Neuron (in vitro differentiated cells): ENCODE data around the gene CHIT1.

Experiments used
- H2AFZ ChIP-seq: one replicate; pipeline ENCODE4 v1.6.1; 2013; ENCODE audit warnings: low read depth, mild to moderate bottlenecking, inconsistent platforms, low read length, moderate library complexity
- H3K27me3 ChIP-seq: one replicate; pipeline ENCODE4 v1.6.1; 2013; ENCODE audit warnings: low read length; ENCODE audit not compliant: insufficient read depth
- H3K36me3 ChIP-seq: one replicate; pipeline ENCODE4 v1.6.1; 2013; ENCODE audit warnings: low read length; ENCODE audit not compliant: insufficient read depth
- H3K4me1 ChIP-seq: one replicate; pipeline ENCODE4 v1.6.1; 2013; ENCODE audit warnings: low read length; ENCODE audit not compliant: insufficient read depth
- H3K4me3 ChIP-seq: 2 replicates; pipeline ENCODE4 v1.5.1; 2013; ENCODE audit warnings: mild to moderate bottlenecking, low read length, moderate library complexity
- H3K9me3 ChIP-seq: one replicate; pipeline ENCODE4 v1.6.1; 2013; ENCODE audit warnings: low read length

The CHIT1 gene

DNA sequence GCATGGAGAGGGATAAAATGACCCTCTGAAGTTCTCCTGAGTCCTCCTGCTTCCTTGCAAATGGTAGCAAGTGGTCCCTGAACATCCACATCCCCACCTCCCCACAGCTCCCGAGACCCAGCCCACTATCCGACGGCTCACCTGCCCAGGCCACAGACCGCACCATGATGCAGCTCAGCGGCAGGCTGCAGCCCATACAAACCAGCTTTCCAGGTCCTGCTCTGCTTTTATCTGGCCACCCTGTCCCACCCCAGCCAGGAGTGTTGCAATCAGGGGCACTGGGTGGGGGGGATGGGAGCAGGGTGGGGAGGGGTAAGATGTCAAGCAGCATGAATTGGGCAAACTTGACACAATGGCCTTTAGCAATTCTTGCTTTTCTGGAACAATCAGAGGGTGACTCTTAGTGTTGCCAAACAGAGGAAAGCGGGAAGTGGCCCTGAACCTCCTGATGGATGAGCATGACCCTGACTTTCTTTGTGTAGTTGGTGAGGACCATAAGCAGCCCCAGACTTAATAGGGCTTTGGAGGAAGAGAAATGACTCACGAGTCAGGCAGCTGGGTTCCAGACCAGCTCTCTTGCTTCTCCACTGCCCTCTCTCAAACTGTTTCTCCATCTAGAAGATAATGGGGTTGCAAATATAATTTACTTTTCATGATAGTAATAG is at the start of gene CHIT1:
TSS of gene CHIT1 (minus strand) at position 203 of the 665 bp plus-strand sequence. CDS start at position 166, 37 bp downstream.
- H3K4me1 ChIP-seq, result no peaks in the 10 kb centered on the region
- peaks cover 32% of the 10 kb centered on the region for H3K27me3 ChIP-seq
- H2AFZ ChIP-seq, result no peak within 1 kb of the TSS
- no peak within 1 kb of the TSS for H3K4me3 ChIP-seq
- H3K36me3 ChIP-seq, result no peaks in the 10 kb centered on the region
- no peaks in the 10 kb centered on the region for H3K9me3 ChIP-seq

DNA sequence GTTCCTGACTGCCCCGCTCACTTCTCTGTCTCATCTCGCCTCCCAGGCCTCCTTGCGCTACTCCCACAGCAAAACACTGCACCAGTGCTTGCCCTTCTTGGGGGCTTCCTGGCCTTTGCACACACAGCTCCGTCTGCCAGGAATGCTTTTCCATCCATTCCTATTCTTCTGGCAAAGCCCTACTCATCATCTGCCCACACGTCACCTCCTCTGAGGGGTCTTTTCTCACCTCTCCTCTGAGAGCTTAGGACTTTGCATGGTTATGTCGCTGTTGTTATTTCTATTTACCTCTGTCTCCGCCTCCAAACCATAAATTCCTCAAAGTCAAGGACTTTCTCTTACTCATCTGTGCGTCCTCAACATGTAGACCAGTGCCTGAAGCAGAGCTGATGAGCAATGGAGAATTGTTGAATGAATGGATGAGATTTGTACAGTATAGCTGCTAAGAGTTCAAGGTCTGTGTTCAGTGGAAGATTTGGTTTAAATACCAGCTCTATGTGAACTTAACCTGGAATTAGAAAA is 49.5 kb upstream of the CHIT1 start:
- H3K9me3 ChIP-seq, result no peaks in the 10 kb centered on the region
- H3K4me1 ChIP-seq, result peaks cover 19% of the 10 kb centered on the region
- peak overlapping the region; percentile 37 for H3K4me3 ChIP-seq
- no peaks in the 10 kb centered on the region for H3K36me3 ChIP-seq
- peak overlapping the region; percentile 64 for H2AFZ ChIP-seq
- H3K27me3 ChIP-seq, result peaks cover 5% of the 10 kb centered on the region

DNA sequence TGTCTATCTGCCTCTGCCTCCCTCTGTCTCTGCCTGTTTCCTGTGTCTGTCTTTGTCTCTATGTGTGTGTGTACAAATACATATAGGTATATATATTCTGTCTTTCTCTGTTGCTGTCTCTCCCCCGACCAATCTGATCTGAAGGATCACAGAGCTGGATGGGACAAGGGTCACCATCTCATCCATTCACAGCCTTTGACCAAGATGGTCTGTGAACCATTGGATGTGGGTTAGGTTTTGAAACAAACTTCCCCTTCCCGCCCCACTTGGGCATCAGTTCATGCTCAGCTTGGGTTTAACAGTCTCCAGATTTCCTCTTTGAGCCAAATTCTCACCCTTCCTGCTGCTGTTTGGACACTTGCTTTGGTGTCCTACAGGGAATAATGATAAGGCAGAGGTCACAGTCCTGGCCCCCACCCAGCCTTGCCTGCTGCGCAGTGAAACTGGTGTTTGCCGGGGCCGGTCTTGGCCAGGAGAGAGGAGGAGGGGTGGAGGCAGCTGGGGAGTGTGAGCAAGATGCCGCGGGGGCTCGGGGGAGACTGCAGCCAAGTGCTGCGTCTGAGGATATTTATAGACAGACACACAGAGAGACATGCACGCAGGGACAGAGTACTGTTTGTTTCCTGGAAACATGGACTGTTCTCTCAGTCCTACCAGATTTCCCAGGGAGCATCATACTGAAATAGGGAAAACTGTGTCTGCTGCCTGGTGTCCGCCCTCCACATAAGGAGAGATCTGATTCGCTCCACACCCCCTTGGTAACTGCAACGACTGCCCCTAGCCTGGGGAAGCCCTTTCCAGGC is 48.8 kb upstream of the CHIT1 start:
- H3K4me3 ChIP-seq, result peak overlapping the region; percentile 37

DNA sequence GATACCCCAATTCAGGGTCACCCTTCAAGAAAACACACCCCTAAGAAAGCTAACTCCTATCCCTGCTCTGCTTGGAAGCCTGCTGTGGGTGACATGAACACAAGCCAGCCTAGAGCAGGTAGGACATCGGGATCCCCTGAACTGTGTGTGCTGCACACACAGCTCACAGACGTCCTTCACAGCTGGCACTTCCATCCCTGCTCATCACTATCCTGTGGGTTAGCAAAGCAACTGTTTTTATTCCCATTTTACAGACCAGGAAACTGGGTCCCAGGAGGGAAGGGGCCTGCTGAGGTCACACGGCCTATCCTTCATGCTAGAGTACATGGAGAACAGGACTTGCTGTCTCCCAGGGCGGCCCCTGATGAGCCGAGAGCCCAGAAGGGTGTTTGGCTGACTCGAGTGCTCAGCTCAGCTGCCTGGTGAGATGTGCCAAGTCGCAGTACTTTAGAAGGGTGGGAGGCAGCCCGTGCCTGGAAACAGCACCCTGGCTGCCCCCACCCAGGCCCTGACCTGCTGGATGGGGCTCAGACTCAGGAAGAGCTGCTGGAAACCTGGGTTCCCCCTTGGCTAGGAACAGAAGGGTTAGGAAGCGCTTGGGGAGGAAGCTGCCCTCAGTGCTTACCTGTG is 47.6 kb upstream of the CHIT1 start:
- Histone ChIP-seq H3K9me3 (no peaks in the 10 kb centered on the region), H2AFZ (no peak overlapping the region), H3K27me3 (peaks cover 2% of the 10 kb centered on the region), H3K4me3 (no peak overlapping the region), H3K4me1 (peaks cover 27% of the 10 kb centered on the region), H3K36me3 (no peaks in the 10 kb centered on the region)

More for the DNA sequence above, 48.8 kb upstream of the CHIT1 start:
- Histone ChIP-seq H2AFZ (peak overlapping the region; percentile 64), H3K4me1 (peaks cover 26% of the 10 kb centered on the region), H3K27me3 (peaks cover 5% of the 10 kb centered on the region), H3K9me3 (no peaks in the 10 kb centered on the region), H3K36me3 (no peaks in the 10 kb centered on the region)

DNA sequence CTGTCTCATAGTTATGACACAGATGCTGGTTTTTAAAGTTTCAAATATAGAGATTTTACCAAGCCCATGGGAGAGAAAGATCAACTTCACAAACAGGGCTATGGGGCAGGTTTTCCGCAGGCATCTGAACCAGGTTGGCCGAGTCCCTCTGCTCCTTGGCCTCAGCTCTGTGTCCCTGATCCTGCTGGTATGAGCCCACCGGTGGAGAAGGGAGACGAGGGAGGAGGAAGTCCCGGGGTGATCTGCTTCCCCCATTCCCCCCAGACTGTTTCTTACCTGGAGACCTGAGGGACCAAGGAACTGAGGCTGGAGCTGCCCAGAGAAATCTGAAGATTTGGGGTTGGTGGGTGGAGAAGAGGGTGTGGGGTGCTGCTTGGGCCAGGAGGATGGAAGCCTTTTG is 46.9 kb upstream of the CHIT1 start:
- no peak overlapping the region for H2AFZ ChIP-seq
- H3K4me1 ChIP-seq, result peaks cover 27% of the 10 kb centered on the region
- H3K36me3 ChIP-seq, result no peaks in the 10 kb centered on the region
- no peaks in the 10 kb centered on the region for H3K9me3 ChIP-seq
- no peak overlapping the region for H3K4me3 ChIP-seq
- no peaks in the 10 kb centered on the region for H3K27me3 ChIP-seq

DNA sequence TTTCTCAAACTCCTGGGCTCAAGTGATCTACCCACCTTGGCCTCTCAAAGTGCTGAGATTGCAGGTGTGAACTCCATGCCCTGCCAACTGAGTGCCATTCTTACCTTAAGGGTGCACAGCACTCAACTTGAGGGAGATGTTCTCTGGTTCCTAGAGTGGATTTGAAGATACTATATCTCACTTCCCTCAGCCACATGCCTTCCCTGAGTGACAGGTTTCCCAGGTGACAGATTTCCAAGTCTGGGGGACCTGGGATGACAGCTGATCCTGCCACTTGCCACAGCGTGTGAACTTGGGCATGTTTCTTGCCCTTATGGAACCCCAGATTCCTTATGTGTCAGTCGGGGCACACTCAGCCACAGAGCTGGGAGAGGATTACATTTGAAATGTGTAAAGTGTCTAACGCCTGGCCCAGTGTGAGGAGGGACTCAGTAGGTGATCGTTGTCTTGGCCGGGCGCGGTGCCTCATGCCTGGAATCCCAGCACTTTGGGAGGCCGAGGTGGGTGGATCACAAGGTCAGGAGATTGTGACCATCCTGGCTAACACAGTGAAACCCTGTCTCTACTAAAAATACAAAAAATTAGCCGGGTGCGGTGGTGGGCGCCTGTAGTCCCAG is 46.3 kb upstream of the CHIT1 start:
- H3K4me1 ChIP-seq, result peaks cover 29% of the 10 kb centered on the region
- H2AFZ ChIP-seq, result no peak overlapping the region
- no peaks in the 10 kb centered on the region for H3K27me3 ChIP-seq
- no peaks in the 10 kb centered on the region for H3K36me3 ChIP-seq
- no peaks in the 10 kb centered on the region for H3K9me3 ChIP-seq
- no peak overlapping the region for H3K4me3 ChIP-seq

DNA sequence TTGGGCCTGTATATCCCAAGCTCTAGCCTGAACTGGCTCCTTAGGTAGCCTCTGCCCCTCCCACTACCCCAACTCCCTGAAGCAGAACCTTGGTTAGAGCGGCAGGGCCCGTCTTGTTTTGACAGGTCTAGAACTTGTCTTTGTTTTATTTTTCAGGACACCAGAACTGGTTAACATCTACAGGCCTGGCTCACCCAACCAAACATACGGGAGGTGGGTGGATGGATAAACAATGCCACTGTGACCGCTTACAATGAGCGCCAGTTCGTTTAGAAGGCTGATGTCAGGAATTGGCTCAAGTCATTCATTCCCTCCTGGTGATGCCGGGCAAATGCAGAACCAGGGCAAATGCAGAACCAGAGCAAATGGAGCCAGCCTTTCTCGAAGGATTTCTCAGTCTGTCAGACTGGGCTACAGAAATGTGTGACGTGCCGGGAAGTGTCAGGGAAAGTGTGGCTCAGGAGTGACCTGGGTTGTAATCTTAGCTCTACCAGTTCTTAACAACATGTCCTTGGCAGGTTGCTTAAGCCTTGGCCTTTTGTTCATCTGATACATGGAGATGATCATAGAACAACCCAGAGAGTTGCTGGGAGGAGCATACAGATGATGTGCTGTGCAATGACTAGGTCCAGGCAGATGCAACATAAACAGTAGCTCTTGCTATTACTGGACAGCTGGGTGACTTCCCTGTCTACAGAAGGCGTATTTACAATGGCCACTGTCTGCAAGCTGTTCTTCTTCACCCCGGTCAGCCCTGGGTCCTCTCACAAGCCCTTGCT is 45.3 kb upstream of the CHIT1 start:
- H3K36me3 ChIP-seq, result no peaks in the 10 kb centered on the region
- no peak overlapping the region for H2AFZ ChIP-seq
- no peaks in the 10 kb centered on the region for H3K9me3 ChIP-seq
- no peaks in the 10 kb centered on the region for H3K27me3 ChIP-seq
- no peak overlapping the region for H3K4me3 ChIP-seq
- peaks cover 31% of the 10 kb centered on the region for H3K4me1 ChIP-seq

DNA sequence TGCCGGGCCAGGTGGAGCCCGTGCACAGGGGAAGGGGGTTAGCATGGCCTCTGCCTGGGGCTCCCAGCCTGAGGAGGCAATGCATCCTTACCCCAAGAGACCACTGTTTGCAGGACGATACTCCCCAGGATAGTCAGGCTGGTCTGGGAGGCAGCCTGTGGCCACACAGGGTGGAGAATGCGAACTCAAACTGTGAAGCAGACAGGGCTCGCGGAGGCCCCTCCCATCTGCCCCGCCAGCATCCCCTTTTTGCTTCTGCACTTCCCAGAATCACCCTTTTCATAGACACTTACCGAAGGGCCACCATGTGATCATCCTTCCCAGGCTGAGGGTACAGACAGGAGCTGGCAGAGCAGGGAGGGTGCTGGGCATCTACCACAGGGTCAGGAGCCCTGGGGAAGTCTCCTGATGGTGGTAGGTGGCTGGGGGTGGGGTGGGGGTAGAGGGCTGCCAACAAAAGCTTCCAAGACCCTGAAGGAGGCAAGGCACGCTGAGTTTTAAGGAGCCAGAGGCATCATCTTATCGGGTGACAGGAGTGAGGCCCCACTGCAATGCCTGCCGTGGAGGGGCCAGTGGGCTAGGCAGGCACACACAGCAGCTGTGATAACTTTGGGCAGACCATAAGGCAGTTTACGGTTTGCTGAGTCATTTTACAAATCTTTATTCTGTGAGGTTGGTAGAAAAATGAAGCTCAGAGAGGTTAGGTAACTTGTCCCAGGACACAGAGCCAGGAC is 44.6 kb upstream of the CHIT1 start:
- Histone ChIP-seq H3K4me3 (no peak overlapping the region), H3K9me3 (no peaks in the 10 kb centered on the region), H3K36me3 (no peaks in the 10 kb centered on the region), H3K27me3 (no peaks in the 10 kb centered on the region), H2AFZ (no peak overlapping the region), H3K4me1 (peaks cover 29% of the 10 kb centered on the region)

DNA sequence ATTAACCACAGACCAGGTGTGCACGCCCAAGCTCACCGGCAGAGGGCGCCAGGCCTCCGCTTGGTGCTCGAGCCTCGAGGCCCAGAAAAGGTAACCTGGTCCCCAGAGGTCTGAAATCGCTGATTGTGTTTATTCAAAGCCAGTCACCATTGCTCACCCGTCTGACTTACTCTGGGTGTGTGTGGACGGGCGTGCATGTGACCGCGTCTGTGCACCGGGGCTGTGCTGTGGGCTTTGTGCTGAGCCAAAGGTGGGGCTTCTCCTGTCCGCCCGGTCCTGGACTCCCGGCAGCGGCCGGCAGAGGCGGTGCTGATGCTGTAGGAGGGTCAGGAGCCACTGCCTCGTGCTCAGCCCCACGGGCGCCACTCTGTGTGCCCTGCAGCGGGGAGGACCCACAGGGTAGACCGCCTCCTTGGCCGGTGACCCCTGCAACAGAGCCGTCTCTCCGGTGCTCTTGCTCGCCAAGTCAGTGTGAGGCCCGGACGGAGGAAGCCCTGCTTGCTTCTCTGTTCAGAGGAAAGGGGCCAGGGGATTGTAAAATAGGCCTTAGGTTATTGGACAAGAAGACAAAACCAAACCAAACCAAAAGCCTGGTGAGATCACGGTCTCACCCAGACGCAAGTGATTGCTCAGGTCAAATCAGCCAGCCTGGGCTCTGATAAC is 43.9 kb upstream of the CHIT1 start:
- H3K4me1 ChIP-seq, result peaks cover 24% of the 10 kb centered on the region
- H3K27me3 ChIP-seq, result no peaks in the 10 kb centered on the region
- peak overlapping the region; percentile 8 for H3K4me3 ChIP-seq
- H3K9me3 ChIP-seq, result no peaks in the 10 kb centered on the region
- H3K36me3 ChIP-seq, result no peaks in the 10 kb centered on the region
- no peak overlapping the region for H2AFZ ChIP-seq

DNA sequence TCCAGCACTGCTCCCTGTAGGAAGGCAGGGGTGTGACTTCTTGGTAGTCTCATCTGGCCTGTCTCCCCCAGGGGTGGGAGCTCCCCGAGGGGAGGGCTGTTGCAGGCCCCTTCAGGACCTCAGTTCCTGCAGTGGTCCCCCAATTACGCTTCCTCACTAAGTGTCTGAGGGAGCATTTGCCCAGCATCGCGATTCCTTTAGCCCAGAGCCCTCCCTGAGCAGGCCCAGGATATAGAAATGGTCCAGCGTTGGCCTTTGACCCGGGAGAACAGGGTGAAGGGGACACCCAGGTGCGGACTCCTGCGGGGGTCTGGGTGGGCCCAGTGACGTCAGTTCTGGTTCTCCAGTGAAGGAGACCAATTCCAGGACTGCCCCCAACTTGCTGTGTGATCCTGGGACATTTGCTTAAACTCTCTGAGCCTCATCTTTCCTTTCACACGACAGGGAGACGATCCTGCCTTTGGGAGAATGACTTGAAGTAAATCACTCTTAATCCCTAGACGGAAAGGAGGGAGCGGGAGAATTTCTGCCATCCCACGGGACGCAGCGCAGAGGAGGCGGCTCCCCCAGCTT is 43.2 kb upstream of the CHIT1 start:
- Histone ChIP-seq H3K36me3 (no peaks in the 10 kb centered on the region), H3K4me3 (no peak overlapping the region), H2AFZ (no peak overlapping the region), H3K4me1 (peaks cover 18% of the 10 kb centered on the region), H3K9me3 (no peaks in the 10 kb centered on the region), H3K27me3 (no peaks in the 10 kb centered on the region)

DNA sequence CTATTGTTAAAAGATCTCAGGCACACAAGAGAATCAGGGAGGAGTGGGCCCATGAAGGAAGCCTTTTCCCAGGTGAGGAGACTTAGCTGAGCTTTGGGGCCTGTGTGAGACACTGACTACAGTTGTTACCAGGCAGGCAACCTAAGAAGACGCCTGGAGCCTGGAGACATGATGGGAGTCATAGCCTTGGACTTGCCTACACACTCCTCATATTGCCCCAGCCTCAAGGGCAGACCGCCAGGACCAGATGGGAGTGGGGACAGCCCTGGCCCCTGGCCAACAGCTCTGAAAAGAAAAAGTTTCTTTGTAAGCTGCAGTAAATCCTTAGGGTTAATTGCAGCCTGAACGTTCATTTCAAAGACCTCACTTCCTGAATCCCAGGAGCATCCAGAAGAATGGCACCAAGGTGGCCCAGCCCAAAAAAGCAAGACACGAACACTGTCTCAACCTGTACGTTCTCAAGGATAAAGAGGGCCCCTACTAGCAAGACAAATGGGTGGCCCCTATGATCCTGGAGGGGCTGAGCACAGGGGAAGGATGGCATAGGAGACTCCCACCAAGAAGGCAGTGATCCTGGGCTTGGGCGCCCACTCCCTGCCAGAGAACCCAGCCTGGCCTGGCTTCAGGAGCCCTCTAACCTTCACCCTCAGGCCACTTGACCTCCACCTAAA is 42.6 kb upstream of the CHIT1 start:
- Histone ChIP-seq H2AFZ (no peak overlapping the region), H3K36me3 (no peaks in the 10 kb centered on the region), H3K4me3 (no peak overlapping the region), H3K9me3 (no peaks in the 10 kb centered on the region), H3K4me1 (peaks cover 18% of the 10 kb centered on the region), H3K27me3 (no peaks in the 10 kb centered on the region)
